Measurements from ENCODE around the gene GGCX.

The GGCX gene

DNA sequence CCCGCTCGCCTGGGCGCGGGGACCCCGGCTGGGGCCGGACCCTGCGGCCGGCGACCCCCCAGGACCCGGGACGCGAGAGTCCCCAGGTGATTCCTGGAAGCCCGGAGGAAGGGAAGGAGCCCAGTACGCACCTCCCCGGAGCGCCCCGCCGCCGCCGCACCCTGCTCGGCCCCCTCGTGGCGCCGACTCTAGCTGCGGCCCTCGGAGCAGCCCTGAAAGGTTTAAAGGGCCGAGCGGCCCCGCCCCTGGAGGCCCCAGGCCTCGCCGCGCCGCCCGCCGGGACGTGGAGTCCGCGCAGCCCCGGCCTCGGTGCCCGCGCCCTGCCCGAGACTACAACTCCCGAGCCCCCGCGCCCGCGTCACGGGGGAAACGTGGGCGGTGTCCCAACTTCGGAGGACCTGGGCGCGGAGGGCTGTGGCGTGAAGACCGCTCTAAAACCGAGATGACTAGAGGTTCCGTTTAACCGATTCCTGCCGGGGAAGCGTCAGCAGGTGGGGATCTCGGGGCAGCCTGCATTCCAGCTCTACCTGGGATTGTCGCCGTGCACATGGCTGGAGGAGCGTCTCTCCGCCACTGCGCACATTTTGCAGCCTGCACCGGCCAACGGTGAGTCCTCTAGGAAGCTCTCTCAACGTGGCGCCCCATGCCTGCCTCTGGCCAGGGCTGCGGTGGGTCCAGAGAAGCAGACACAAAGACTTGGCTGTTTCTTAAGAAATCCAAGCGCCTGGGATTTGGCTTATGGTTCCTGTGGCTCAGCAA lies 41.4 kb upstream of the GGCX start, which contains the start of gene TMEM150A:
Gene TMEM150A (minus strand): TSS at position 223 of the 759 bp plus-strand sequence. CDS start 750 bp downstream, outside the sequence.
- H3K9ac ChIP-seq (ENCODE audit: low read length): peak within 1 kb of the TSS; percentile 70
- no peaks in the 10 kb centered on the region for H3F3A ChIP-seq (ENCODE audit: insufficient read depth, low read length)
- H3K4me2 ChIP-seq (ENCODE audit: low read length): peak within 1 kb of the TSS; percentile 99
- no peaks in the 10 kb centered on the region for H3K27me3 ChIP-seq (ENCODE audit: insufficient read depth, low read length)
- 0 out of 2 replicates have a peak within 1 kb of the TSS, but pooled peaks have one; percentile 10 for H2AFZ ChIP-seq (ENCODE audit: low read length)
- no peaks in the 10 kb centered on the region for H3K9me3 ChIP-seq (ENCODE audit: low read length)
- no peak within 1 kb of the TSS for H3K27ac ChIP-seq (ENCODE audit: low read depth, low read length, poor library complexity, severe bottlenecking)
- no peaks in the 10 kb centered on the region for H3K9me2 ChIP-seq (ENCODE audit: low read depth, low read length)
- H3K36me3 ChIP-seq (ENCODE audit: insufficient read depth, low read length): peaks cover 13% of the 10 kb centered on the region
- H3K79me2 ChIP-seq (ENCODE audit: insufficient read depth, low read length): no peaks in the 10 kb centered on the region
- TF ChIP-seq, protein P1, sequence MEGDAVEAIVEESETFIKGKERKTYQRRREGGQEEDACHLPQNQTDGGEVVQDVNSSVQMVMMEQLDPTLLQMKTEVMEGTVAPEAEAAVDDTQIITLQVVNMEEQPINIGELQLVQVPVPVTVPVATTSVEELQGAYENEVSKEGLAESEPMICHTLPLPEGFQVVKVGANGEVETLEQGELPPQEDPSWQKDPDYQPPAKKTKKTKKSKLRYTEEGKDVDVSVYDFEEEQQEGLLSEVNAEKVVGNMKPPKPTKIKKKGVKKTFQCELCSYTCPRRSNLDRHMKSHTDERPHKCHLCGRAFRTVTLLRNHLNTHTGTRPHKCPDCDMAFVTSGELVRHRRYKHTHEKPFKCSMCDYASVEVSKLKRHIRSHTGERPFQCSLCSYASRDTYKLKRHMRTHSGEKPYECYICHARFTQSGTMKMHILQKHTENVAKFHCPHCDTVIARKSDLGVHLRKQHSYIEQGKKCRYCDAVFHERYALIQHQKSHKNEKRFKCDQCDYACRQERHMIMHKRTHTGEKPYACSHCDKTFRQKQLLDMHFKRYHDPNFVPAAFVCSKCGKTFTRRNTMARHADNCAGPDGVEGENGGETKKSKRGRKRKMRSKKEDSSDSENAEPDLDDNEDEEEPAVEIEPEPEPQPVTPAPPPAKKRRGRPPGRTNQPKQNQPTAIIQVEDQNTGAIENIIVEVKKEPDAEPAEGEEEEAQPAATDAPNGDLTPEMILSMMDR (IDR thresholded peaks at IDR 0.05; ENCODE audit: low read length): no peak; the same call in 1 of the 2 replicates
- no peaks in the 10 kb centered on the region for H4K20me1 ChIP-seq (ENCODE audit: insufficient read depth, low read length)
- H3K4me1 ChIP-seq (ENCODE audit: insufficient read depth, low read length, severe bottlenecking): peaks cover 11% of the 10 kb centered on the region
- peak within 1 kb of the TSS; percentile 89 for H3K4me3 ChIP-seq (ENCODE audit: low read depth, low read length, poor library complexity, severe bottlenecking)

DNA sequence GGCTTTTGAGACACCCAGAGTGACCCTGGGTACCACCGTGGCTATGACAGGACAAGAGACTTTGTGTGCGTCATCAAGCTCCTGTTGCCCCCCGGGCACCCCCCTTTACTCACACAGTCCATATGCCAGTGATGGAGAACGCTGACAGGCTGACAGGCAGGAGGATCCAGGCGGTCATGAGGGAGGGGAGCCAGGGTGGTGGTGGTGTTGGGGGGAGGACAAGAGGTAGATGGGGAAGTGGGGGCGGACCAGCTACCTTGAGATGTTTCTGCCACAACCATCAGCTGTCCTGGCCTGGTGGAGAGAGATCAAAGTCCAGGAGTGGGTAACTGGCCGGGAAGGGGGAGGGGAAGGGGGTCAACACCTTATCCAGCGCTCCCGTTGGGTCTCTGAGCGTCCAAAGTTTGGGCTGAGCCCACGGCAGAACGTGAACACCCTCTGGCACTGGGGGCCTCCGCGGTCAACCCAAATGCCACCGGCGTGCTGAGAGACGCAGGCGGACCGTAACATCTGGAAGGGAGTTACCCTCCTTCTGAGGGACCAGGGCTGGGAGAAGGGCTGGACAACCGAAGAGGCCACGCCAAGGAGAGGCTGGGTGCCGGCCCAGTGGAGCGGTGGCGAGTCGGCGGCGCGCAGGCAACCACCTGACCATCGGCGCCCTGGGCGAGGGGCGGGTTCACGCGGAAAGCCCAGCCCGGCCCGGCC lies 40.6 kb upstream of the GGCX start:
- no peak overlapping the region for H2AFZ ChIP-seq (ENCODE audit: low read length)

DNA sequence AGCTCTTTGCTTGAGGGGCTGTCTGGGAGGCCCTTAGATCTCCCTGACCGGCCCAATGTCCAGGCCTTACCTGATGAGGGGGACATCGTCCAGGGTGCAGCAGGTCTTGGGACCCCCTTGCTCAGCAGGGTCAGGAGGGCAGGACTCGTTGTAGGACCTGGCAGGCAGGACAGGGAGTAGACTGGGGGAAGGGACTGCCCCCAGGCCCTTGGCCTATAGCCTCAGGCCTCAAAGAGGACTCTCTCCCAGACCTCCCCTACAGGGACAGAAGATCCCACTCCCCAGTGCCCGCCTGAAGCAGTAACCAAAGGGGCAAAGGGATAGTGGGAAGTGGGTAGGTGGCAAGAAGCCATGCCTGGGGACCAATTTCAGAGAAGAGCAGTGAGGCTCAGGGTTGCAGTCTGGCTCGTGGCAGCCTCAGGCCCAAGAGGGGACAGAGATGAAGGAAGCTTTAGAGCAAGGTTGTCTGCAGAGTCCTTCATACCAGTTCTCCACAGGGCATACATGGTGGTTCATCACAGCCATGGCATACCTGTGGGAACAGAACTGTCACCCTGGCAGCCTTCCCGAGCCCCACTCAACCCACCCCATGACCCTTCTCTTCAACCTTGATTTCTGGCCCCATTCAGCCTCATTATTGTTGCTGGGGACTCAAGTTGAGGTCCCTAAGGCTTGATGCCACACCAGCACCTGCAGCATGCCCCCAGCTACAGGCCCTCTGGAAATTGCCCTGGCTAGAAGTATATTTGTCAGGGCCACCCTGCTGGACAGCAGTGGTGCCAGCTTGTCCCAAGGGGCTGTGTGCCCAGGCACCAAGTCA lies 39.9 kb upstream of the GGCX start:
- H3K9ac ChIP-seq (ENCODE audit: low read length): no peak overlapping the region
- H3K9me2 ChIP-seq (ENCODE audit: low read depth, low read length): no peaks in the 10 kb centered on the region
- H3K9me3 ChIP-seq (ENCODE audit: low read length): no peaks in the 10 kb centered on the region
- H3K4me1 ChIP-seq (ENCODE audit: insufficient read depth, low read length, severe bottlenecking): peaks cover 19% of the 10 kb centered on the region
- peaks cover 10% of the 10 kb centered on the region for H3K36me3 ChIP-seq (ENCODE audit: insufficient read depth, low read length)
- H3K79me2 ChIP-seq (ENCODE audit: insufficient read depth, low read length): no peaks in the 10 kb centered on the region
- no peak overlapping the region for H3K4me3 ChIP-seq (ENCODE audit: low read depth, low read length, poor library complexity, severe bottlenecking)
- H3F3A ChIP-seq (ENCODE audit: insufficient read depth, low read length): no peaks in the 10 kb centered on the region
- no peak overlapping the region for H3K27ac ChIP-seq (ENCODE audit: low read depth, low read length, poor library complexity, severe bottlenecking)
- H3K27me3 ChIP-seq (ENCODE audit: insufficient read depth, low read length): no peaks in the 10 kb centered on the region
- H4K20me1 ChIP-seq (ENCODE audit: insufficient read depth, low read length): no peaks in the 10 kb centered on the region
- no peak overlapping the region; the same call in 1 of the 2 replicates for H3K4me2 ChIP-seq (ENCODE audit: low read length)
- no peak for TF ChIP-seq EZH2 (IDR thresholded peaks at IDR 0.05; ENCODE audit: borderline replicate concordance, low read length)
- TF ChIP-seq, protein P1 (IDR thresholded peaks at IDR 0.05; ENCODE audit: low read length): no peak
- H2AFZ ChIP-seq (ENCODE audit: low read length): no peak overlapping the region

More for the DNA sequence above, 40.6 kb upstream of the GGCX start:
- Histone ChIP-seq H3K27me3 (ENCODE audit: insufficient read depth, low read length) (no peaks in the 10 kb centered on the region), H4K20me1 (ENCODE audit: insufficient read depth, low read length) (no peaks in the 10 kb centered on the region), H3K4me3 (ENCODE audit: low read depth, low read length, poor library complexity, severe bottlenecking) (peak overlapping the region; percentile 89), H3K4me1 (ENCODE audit: insufficient read depth, low read length, severe bottlenecking) (peaks cover 11% of the 10 kb centered on the region), H3K9me2 (ENCODE audit: low read depth, low read length) (no peaks in the 10 kb centered on the region), H3F3A (ENCODE audit: insufficient read depth, low read length) (no peaks in the 10 kb centered on the region), H3K9me3 (ENCODE audit: low read length) (no peaks in the 10 kb centered on the region), H3K36me3 (ENCODE audit: insufficient read depth, low read length) (peaks cover 12% of the 10 kb centered on the region), H3K4me2 (ENCODE audit: low read length) (peak overlapping the region; percentile 99), H3K9ac (ENCODE audit: low read length) (peak overlapping the region; percentile 70; the same call in 1 of the 2 replicates), H3K79me2 (ENCODE audit: insufficient read depth, low read length) (no peaks in the 10 kb centered on the region), H3K27ac (ENCODE audit: low read depth, low read length, poor library complexity, severe bottlenecking) (no peak overlapping the region)
- TF ChIP-seq EZH2 (IDR thresholded peaks at IDR 0.05; ENCODE audit: borderline replicate concordance, low read length): no peak
- TF ChIP-seq, protein P1 (IDR thresholded peaks at IDR 0.05; ENCODE audit: low read length): no peak
